ENCODE results near the gene CKAP4.

Gene CKAP4

DNA sequence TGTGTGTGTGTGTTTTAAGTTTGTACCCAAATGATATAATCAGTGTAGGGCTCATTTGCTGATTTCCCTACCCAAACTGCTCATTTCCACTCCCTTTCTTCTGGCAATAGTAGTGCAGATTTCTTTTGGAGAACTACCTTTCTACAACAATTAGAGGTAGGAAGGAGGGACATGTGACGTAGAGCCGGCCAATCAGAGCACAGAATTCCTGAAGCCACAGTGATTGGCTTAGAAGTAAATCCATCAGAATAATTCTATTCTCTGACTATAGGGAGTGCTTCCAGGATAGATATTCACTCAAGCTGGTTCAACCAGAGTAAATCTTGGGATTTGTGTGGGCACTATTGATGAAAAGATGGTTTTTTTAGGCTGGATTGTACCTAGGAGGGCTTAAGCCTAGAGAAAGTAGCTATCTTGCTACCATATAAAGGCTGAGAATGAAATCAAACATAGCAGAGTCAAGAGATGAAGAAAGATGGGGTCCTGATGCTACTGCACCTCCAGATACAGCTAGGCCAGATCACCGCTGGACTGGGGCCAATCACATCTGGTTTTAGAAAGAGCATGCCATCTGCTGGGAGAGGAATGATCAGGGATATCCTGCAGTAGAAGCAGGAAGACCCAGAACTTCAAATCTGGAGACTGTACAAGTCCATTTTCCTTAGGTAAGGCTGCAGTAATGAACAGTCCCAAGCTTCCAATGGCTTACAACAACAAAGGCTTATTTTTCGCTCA is 55.0 kb downstream of the CKAP4 start:
- DNase-seq, result no peak
- no peak for TF ChIP-seq GATA1 (IDR thresholded peaks at IDR 0.05; ENCODE audit: low read depth, low read length)
- TF ChIP-seq POLR2A (IDR thresholded peaks at IDR 0.05; ENCODE audit: low read length), result no peak

DNA sequence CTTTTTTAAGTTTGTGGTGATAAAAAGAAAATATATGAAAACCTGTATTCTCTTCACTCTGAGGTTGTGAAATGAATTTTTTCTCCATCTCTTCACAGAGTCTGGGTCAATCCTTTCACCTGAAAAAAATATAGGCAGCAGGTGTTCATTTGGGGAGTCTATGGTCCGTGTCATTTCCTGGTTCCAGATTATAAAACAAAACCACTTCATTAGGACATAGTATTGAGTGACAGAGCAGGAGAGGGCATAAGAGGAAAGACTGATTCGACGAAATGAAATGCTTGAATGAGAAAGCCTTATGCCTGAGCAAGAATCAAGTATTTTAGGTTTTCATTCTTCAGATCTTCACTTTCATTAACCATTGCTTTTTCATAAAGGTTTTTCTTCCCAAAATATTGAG is 57.2 kb downstream of the CKAP4 start:
- DNase-seq, result no peak
- TF ChIP-seq POLR2A (IDR thresholded peaks at IDR 0.05; ENCODE audit: low read length) (no peak), GATA1 (IDR thresholded peaks at IDR 0.05; ENCODE audit: low read depth, low read length) (no peak)

DNA sequence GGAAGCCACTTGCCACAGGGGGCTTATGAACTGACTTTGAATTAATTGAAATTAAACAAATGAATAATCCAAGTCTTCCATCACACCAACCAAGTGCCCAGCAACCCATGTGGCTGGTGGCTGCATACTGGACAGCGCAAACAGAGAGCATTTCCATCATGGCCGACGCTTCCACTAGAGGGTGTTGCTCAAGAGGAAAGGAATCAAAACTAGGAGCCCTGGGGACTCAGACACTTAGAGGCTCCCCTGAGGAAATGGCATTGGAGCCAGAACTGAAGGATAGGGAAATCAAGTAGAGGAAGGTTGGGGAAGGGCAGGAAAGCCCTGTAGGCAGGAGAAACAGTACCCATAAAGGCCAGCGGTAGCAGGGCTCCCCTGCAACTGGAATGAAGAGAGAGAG is 58.5 kb downstream of the CKAP4 start:
- DNase-seq, result no peak
- TF ChIP-seq POLR2A (IDR thresholded peaks at IDR 0.05; ENCODE audit: low read length), result no peak
- TF ChIP-seq GATA1 (IDR thresholded peaks at IDR 0.05; ENCODE audit: low read depth, low read length), result no peak

DNA sequence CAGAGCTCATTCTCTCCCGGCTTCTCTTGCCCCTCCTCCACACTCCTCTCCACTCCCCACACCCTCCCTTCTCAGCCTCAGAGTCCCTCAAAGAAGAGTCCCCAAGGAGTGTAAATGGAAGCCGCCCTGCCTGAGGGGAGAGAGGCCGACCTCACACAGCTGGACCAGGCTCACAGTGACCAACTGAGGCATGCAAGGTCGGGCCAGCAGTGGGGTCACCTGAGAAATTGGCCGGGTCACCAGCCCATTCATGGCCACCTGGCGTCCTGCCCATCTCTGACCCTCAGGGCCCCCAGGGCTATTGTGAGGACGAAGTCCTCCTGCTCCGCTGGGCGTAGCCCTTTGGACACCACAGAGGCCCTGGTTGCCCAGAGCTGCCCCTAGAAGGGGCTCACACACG is 59.6 kb downstream of the CKAP4 start:
- no peak for TF ChIP-seq POLR2A (IDR thresholded peaks at IDR 0.05; ENCODE audit: low read length)
- no peak for DNase-seq

Data from erythroblast (primary cell).